KBM-7 (cell line): ENCODE measurements around the gene PLD3.

ENCODE experiments used
- DNase-seq: peaks from one replicate; pipeline ENCODE4 v3.0.0-alpha.2; 2015
- in situ Hi-C: fragments of 300-500 bp; cut with MboI; formaldehyde crosslinking; loops from 2 replicates; pipeline ENCODE4 v1.14.3; 2020; ENCODE audit warnings: low sequenced_read_pairs, low pct_unique_long_range_greater_than_20kb, mixed read lengths

Gene PLD3

GRCh38 chr19:40348125-40348913, at the start of gene PLD3, which contains the start of gene C19orf47:
TSS of gene PLD3 (plus strand) at chr19:40348695. CDS start at chr19:40366484, 17,789 bp downstream.
TSS of gene C19orf47 (minus strand) at chr19:40348397. CDS start at chr19:40341857, 6,540 bp downstream.
- DNase-seq, result peak; percentile 99
- in situ Hi-C loops, result no loop called here

DNA sequence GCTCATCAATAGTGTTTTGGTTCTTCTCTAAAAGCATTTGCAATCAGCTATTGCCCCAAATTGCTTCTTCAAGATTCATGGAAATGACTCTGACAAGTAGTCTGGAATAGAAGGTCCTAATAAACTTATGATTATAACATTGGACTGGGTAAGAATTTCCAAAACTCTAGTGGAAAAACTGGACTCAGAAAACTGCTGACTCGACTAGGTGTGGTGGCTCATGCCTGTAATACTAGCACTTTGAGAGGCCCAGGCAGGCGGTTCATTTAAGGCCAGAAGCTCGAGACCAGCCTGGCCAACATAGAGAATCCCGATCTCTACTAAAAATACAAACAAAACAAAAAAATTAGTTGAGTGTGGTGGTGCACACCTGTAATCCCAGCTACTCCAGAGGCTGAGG, 47.8 kb upstream of the PLD3 start:
- in situ Hi-C loops, result no loop called here
- DNase-seq, result no peak

DNA sequence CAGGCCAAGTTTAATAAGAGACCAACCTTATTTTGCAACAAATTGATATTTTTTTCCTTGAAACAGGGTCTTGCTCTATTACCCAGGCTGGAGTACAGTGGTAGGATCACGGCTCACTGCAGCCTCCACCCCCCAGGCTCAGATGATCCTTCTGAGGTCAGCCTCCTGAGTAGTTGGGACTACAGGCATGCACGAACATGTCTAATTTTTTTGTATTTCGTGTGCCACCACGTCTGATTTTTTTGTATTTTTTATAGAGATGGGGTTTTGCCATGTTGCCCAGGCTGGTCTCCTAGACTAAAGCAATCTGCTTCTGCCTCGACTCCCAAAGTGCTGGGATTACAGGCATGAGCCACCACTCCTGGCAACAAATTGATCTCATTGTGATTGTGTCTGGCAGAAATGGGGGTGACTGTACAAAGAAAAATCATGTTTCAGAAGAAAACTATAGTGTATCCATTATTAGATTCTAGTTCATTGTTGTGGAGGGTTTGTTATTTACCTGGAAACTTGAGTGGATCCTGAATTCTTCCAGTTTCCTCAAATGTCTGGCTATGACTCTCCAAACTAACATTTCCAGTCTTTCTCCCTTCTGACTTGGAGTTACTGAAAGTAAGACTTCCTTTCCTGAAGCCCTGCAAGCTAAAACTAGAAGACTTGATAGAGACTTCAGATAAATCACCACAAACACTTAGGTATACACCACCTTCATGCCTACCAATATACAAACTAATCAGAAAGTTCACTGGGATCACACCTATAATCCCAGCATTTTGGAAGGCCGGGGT, 46.1 kb upstream of the PLD3 start:
- in situ Hi-C loops, result no loop called here
- DNase-seq, result no peak

DNA sequence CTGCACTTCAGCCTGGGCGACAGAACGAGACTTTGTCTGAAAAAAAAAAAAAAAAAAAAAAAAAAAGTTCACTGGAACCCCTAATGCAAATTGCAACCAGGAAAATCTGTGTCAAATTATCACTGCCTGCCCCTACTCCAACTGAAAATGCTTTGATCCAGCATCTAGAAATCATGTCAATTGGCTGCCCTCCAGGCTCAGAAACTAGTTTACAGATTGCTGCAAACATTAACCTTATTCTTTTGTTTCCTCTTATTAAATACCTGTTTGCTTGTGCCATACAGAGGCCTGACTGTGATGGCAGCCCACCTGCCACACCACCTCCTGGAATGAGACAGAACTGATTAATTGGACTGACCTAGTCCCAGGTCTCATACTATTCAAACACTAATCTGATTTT, 44.7 kb upstream of the PLD3 start:
- no peak for DNase-seq
- in situ Hi-C loops, result no loop called here

GRCh38 chr19:40304306-40304705, 44.2 kb upstream of the PLD3 start:
- in situ Hi-C loops, result no loop called here
- no peak for DNase-seq

GRCh38 chr19:40305403-40305802, 43.1 kb upstream of the PLD3 start:
- DNase-seq, result peak; percentile 71
- in situ Hi-C loops, result no loop called here

DNA sequence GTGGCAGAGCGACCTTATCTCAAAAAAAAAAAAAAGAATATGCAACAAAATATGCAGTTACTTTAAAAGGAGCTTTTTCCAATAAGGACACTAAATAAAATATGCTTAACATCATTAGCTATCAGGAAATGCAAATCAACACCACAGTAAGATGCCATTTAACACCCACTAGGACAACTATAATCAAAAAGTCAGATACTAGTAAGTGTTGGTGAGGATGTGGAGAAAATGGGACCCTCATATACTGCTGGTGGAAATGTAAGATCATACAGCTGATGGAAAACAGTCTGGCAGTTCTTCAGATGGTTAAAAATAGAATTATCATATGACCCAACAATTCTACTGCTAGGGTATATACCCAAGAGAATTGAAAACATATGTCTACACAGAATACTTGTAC, 38.8 kb upstream of the PLD3 start:
- in situ Hi-C loops, result no loop called here
- DNase-seq, result no peak

- peak; percentile 20 for DNase-seq
- in situ Hi-C loops, result no loop called here
These were observed 36.0 kb upstream of the PLD3 start for GRCh38 chr19:40312533-40312932.

DNA sequence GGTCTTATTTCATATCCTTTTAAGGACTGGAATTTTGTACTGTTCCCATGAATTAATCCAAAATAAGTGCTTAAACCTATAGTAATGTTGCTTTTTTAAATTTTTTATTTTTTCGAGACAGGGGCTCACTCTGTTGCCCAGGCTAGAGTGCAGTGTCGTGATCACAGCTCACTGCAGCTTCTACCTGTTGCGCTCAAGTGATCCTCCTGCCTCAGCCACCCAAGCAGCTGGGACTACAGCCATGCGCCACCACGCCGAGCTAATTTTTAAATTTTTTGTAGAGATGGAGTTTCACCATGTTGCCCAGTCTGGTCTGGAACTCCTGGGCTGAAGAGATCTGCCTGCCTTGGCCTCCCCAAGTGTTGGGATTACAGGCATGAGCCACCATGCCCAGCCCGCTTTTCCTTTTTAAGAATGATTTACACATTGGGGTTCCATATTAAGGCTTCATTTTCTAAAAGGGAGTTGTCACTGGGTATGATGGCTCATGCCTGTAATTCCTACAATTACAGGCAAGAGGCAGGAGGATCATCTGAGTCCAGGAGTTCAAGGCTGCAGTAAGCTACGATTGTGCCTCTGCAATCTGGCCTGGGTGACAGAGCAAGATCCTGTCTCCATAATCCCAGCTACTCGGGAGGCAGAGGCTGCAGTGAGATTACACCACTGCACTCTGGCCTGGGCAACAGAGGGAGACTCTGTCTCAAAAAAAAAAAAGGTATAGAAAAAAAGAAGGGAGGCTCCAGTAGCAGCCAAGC, 35.1 kb upstream of the PLD3 start:
- in situ Hi-C loops, result no loop called here
- DNase-seq, result no peak

GRCh38 chr19:40314656-40315055, 33.8 kb upstream of the PLD3 start:
- no peak for DNase-seq
- in situ Hi-C loops, result no loop called here

GRCh38 chr19:40315812-40316470, 32.6 kb upstream of the PLD3 start:
- DNase-seq, result no peak
- in situ Hi-C loops, result no loop called here

GRCh38 chr19:40317338-40317737, 31.2 kb upstream of the PLD3 start:
- no peak for DNase-seq
- in situ Hi-C loops, result no loop called here

DNA sequence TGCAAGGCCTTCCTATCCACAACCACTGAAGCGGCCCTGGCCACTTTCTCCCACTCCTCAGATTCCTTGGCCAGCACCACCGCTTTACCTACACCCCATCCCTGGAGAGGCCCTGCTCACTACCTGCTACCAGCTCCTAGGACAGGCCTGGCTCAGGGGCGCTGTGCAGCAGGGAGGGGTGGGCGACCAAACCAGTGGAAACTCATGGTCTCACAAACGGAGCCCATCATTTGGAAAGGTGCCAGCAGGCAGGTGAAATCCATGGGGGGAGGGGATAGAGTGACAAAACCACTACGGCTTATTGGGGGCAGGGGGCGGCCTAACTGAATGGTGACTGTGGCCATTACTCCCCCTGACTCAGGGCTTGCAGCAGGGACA, 27.9 kb upstream of the PLD3 start:
- in situ Hi-C loops, result no loop called here
- DNase-seq, result no peak

DNA sequence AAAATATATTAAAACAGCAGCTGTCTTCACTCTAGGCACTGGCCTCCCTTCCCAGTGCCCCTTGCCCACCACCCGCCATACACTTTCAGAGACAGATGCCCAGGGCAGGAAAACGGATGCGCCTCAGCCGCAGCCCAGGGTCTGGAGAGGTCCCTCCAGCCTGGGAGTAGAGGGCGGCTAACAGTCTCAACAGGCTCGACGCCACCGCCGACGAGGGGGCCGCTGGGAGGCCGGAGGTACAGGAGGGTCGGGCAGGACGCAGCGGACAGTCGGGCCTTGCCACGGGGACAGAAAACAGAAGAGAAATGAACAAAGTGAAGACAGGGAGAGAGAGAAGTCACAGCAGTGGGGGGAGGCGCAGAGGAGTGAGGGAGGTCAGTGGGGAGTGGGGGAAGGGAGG, 27.4 kb upstream of the PLD3 start:
- in situ Hi-C loops, result no loop called here
- no peak for DNase-seq

- DNase-seq, result no peak
- in situ Hi-C loops, result no loop called here
These were observed 26.8 kb upstream of the PLD3 start for GRCh38 chr19:40321566-40322270.

DNA sequence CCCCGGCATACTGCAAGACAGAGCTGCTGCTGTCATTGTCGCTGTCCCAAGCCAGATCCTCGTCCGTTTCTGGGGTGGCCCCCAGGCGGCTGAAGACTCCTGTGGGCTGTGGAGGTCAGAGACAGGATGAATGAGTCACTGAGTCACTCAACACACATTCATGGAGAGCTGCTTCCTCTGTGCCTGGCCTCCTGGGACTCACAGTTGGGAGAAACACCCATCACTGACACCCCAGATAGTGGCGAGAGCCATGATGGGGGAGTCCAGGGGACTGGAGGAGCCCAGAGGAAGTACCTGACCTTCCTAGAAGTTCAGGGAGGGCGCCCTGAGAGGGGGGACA, 26.3 kb upstream of the PLD3 start:
- in situ Hi-C loops, result no loop called here
- no peak for DNase-seq

DNA sequence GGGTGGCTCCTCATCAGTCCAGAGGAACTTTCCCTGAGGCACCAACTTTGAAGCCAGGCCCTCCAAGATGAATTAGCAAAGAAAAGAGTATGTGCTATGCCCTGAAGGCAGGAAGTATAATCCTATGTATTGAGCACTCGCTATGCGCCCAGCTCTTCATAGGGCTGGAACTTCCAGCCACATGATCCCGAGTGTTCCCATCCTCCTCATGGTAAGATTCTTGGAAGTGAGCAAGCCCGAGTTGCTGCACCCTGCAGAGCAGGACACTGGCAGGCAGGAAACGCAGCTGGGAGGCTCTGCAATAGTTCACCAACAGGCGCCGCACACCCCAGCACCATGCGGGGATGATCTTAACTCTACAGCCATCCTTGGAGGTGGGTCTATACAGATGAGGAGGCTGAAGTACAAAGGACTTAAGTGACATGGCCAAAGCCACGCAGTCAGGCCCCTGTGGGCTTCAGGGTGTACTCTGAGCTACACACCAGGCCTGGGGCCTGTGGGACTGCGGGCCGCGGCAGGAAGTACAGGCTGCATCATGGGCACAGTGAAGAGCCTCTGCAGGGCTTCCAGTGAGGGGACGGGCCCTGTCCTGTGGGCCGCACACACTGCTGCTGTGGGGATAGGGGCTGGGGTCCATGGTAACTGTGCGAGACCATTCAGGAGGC, 25.4 kb upstream of the PLD3 start:
- DNase-seq, result no peak
- in situ Hi-C loops, result no loop called here

- no peak for DNase-seq
- in situ Hi-C loops, result no loop called here
These were observed 24.8 kb upstream of the PLD3 start for GRCh38 chr19:40323705-40324104.
